HG03025 (cell line): ENCODE data around the gene NAPB.
A peak's percentile ranks its signal among the peaks of the same experiment; 100 is the strongest.

Source experiments
- ATAC-seq: cut with Tn5 transposase; IDR thresholded peaks from one replicate; pipeline ENCODE4 v1.9.1; 2021; ENCODE audit warnings: mild to moderate bottlenecking, moderate library complexity; ENCODE audit not compliant: unreplicated experiment, low FRiP score

NAPB gene

DNA sequence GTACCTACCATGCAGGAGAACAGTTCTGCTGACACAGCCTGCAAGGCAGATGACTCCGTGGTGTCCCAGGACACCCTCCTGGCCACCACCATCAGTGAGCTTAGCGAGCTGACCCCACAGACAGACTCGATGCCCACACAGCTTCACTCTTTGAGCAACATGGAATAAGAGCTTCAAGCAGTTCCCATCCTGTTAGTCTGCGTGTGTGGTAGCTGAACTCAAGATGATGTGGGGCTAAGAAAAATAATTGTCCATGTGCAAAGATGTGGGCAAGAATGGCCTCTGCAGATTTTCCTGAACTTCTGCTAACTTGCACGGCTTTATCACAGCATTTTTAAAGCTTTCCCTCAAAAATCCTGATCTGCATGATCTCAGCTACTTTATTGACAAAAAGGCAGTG is 51.0 kb downstream of the NAPB start:
- ATAC-seq: no peak

GRCh38 chr20:23369072-23369823 is 52.0 kb downstream of the NAPB start:
- no peak for ATAC-seq

- no peak for ATAC-seq
Observed at GRCh38 chr20:23368316-23369071, 52.8 kb downstream of the NAPB start.

DNA sequence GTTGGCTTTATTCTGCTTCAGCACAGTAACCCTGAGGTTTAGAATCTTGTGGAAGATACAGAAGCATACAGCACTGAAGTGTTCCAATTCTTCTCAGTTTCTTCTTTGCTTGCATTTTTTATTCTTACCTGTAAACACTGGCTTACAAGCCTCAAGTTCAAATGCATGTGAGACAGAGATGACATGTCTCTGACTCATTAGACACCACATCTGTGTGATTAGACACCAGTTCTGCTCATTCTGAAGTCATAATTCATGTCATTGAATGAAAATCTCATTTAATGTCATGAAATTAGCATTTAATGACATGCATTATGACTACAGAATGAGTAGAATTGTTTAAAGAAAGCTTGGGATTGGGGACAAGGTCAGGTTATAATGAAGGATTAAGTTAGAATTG is 53.5 kb downstream of the NAPB start:
- no peak for ATAC-seq

DNA sequence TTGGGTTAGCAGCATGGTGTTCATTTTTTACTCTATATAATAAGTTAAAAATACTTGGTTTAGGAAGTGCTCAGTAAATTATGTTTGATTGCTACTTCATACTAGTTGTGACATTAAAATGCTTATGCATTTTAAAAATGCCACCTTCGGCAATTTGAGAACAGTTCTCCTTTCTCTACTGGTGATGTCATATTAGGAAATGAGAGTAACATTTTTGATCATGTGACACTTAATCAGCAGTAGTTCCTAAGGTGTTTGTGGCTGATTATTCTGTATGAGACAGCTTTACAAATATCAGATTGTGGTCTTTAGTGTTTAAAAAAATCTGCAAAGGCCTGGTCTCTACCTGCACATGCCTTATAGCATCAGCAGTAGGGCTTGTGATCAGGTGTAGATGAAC is 54.9 kb downstream of the NAPB start:
- ATAC-seq: no peak

DNA sequence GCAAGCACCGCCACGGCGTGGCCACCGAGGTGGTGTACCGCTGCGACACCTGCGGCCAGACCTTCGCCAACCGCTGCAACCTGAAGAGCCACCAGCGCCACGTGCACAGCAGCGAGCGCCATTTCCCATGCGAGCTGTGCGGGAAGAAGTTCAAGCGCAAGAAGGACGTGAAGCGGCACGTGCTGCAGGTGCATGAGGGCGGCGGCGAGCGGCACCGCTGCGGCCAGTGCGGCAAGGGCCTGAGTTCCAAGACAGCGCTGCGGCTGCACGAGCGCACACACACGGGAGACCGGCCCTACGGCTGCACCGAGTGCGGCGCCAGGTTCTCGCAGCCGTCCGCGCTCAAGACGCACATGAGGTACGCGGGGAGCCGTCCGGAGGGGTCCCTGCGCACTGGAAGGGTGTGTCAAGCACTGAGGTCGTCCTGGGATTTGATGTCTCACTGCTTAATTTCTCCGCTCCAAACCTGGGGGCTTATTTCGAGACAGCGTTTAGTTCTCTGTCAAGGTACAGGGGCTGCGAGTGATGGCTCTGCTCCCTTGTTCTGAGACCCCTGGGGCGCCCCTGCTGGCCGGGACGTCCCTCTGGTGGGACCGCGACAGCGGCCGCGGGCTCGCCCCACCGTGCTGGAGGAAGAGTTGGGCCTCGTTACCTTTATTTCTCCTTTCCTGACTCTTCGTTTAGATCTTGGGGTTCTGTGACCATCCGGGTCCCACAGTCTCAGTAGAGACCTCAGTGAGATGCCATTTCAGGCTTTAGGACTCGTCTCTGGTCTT is 55.7 kb downstream of the NAPB start:
- no peak for ATAC-seq

- no peak for ATAC-seq
Observed at GRCh38 chr20:23363257-23363649, 58.0 kb downstream of the NAPB start.

DNA sequence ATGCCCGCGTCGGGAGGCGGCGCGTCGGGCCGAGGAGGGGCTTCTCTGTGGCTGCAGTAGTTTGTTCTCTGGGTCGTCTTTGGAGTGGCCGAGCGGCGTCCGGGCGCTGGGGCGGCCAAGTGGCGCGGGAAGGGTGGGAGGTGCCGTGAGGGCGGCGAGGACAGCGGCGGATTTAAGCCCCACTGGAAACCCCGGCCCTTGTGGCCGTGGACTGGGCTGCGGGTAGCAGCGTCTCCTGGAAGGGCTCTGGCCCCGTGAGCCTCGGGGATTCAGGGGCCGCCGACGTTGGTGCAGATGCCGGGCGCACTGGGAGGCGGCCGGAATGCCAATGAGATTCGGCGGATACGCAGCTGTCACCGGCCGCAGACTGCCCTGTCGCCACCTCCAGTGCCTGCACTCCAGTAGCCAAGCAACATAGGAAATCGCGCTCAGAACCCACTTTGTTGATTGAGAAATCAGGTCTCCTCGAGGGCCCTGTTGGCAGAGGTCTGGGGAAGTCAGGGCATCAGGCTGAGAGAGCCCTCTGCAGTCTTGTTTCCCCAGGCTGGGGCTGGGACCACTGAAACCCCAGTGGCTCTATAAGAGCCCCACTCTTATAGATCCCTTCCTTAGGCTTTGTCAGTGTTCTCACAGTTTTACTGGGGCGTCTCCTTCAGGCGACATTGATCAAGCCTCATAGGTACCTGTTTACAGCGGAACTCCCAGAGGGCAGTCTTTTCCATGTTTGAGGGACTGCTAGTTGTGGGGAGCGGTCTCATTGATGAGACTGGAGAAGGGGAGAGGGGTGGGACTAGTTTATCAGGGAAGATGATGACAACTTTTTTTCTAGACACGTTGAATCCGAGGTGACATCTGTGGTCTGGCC is 58.7 kb downstream of the NAPB start:
- ATAC-seq: peak; percentile 3

- peak; percentile 69 for ATAC-seq
Observed at GRCh38 chr20:23361476-23362391, 59.6 kb downstream of the NAPB start, which contains the start of gene GZF1. Gene GZF1, plus strand, starts transcription at chr20:23362182. Its CDS starts 2,202 bp downstream, at chr20:23364384.

GRCh38 chr20:23361119-23361475 is 60.2 kb downstream of the NAPB start:
- ATAC-seq: no peak

- ATAC-seq: no peak
Observed at GRCh38 chr20:23360531-23360930, 60.8 kb downstream of the NAPB start.

- ATAC-seq: no peak
Observed at GRCh38 chr20:23358923-23359593, 62.2 kb downstream of the NAPB start.

DNA sequence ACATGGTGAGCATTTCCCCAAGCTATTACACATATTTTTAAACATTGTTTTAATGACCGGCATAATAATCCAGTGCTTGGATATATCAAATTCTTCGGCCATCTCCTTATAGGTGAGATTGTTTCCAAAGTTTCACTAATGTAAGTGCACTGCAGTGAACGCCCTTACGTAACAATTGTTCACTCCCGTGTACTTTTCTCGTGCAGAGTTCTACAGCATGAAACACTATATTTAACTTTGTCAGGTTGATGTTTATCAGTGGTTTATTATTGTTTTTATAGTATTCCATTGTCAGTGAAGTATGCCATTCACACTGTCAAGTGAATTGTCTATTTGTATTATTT is 62.8 kb downstream of the NAPB start:
- ATAC-seq: no peak

DNA sequence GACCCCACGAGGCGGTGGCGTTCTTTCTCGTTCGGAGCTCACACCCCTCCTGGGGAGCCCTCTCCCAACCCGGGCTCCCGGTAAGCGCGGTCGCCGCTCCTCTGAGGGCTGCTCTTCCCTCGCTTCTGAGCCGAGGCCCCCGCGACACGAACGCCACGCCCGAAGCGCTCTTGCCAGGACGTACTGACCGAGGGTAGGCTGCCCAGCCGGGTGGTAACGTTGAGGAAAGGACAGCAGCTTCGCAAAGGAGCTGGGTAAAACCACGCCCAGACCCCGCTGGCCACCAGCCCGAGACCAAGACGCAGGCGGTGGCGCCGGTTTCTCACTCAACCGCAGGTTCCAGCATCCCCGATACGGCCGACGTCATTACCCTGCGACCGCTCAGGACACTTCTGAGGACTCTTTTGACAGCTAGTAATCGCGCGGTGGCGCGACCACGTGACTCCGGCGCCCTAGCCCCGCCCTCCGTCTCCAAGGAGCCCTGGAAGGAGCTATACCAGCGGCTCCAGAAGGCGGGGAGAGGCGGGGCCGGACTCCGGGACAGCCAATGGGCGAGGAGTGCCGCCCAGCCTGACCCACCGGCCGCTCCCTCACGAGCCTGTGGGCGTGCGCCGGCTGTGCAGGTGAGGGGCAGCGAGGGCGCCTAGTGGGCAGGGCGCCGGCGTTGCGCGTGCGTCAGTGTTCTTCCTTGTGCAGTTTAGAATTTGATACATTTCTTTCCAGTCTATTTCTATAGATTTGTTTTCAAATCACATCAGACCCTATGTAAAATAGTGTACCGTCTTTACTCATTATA is 63.3 kb downstream of the NAPB start:
- ATAC-seq: peak; percentile 64

- ATAC-seq: no peak
Observed at GRCh38 chr20:23356203-23356602, 65.1 kb downstream of the NAPB start.

DNA sequence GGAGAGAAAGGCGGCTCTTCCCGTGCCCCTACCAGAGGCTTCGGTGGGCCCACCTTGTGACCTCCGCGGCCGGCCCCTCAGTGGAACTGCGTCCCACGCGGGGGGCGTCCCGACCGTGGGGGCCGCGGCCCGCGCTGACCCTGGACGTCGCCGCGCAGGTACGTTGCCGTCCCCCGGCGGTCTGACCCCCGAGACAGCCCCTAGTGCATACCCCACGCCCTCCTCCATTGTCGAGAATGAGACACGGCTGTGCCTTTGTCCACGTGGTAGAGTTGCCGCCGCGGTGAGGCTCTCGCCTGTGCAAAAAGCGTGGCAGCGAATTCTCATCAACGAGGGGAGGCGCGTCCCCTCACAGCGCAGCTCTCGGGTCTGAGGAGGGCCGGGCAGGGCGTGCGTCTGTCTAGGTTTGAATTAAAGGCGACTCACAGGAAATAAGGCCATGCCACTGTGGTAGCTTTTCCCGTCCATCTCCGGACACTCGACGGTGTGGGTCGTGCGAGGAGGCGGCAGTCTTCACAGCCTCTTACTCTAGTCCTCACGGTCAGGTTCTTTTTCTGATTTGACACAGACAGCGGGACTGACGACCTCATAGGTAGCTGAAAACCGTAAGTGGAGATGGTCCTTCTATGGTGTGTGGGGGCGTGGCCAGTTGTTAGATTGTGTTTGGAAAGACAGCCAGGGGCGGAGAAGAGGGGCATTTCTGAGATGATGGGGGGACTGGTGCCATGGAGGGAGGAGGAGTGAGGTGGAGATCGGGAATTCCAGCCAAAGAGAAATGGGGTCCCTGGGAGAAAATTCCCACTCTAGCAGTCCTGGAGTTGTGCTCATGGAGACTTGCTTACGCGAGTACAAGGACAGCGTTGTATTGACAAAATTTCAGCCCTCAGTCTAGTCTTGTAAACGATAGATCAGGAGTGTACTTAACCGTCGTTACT is 70.1 kb downstream of the NAPB start:
- ATAC-seq: peak; percentile 13
